DMS53 treated with DMSO at 0.1 percent for 48 hours (cell line): Measurements from ENCODE around the gene MUC5AC.
"Not testable (repeated sequence)": the region's sequence is repeated elsewhere in the genome, so short reads cannot be mapped to it uniquely, and the experiment has no call there.

Source experiments
- DNase-seq: peaks from one replicate; lab custom pipeline; 2025; ENCODE audit not compliant: unreplicated experiment; lab: John Stamatoyannopoulos, UW

The MUC5AC gene

GRCh38 chr11:1206391-1207271, 48.9 kb downstream of the MUC5AC start:
- no peak for DNase-seq

GRCh38 chr11:1207401-1208143, 49.8 kb downstream of the MUC5AC start:
- DNase-seq: no peak

- no peak for DNase-seq
Measured at GRCh38 chr11:1208144-1208393, 50.3 kb downstream of the MUC5AC start.

GRCh38 chr11:1208394-1209261, 50.9 kb downstream of the MUC5AC start:
- DNase-seq: no peak

GRCh38 chr11:1209371-1210057, 51.8 kb downstream of the MUC5AC start:
- DNase-seq: no peak

GRCh38 chr11:1211838-1212237, 54.1 kb downstream of the MUC5AC start:
- no peak for DNase-seq

- DNase-seq: not testable (repeated sequence)
Measured at GRCh38 chr11:1215826-1216225, 58.1 kb downstream of the MUC5AC start.

- no peak for DNase-seq
Measured at GRCh38 chr11:1217151-1217550, 59.4 kb downstream of the MUC5AC start.

GRCh38 chr11:1218256-1218787, 60.6 kb downstream of the MUC5AC start:
- DNase-seq: no peak

- no peak for DNase-seq
Measured at GRCh38 chr11:1218788-1219445, 61.2 kb downstream of the MUC5AC start.

GRCh38 chr11:1219446-1219833, 61.7 kb downstream of the MUC5AC start:
- DNase-seq: no peak

- DNase-seq: peak; percentile 19
Measured at GRCh38 chr11:1219834-1220815, 62.4 kb downstream of the MUC5AC start.

GRCh38 chr11:1220941-1221721, 63.4 kb downstream of the MUC5AC start:
- DNase-seq: no peak

GRCh38 chr11:1221848-1222311, 64.1 kb downstream of the MUC5AC start:
- no peak for DNase-seq

GRCh38 chr11:1222491-1223345, 65.0 kb downstream of the MUC5AC start, which contains the start of gene MUC5B:
TSS of gene MUC5B (plus strand) at chr11:1223066. CDS start at chr11:1223124, 58 bp downstream.
- no peak for DNase-seq

- DNase-seq: no peak
Measured at GRCh38 chr11:1223346-1224110, 65.8 kb downstream of the MUC5AC start.
